ENCODE results near the gene SPAG7. TPM values are rescaled to one million over a fixed set of nuclear protein-coding genes. Genes with fewer than 3 reads are reported as not detected.

The SPAG7 gene
- polyA plus RNA-seq, 1 of the 3 experiments (the other 2 are of a cell fraction): 133 TPM

DNA sequence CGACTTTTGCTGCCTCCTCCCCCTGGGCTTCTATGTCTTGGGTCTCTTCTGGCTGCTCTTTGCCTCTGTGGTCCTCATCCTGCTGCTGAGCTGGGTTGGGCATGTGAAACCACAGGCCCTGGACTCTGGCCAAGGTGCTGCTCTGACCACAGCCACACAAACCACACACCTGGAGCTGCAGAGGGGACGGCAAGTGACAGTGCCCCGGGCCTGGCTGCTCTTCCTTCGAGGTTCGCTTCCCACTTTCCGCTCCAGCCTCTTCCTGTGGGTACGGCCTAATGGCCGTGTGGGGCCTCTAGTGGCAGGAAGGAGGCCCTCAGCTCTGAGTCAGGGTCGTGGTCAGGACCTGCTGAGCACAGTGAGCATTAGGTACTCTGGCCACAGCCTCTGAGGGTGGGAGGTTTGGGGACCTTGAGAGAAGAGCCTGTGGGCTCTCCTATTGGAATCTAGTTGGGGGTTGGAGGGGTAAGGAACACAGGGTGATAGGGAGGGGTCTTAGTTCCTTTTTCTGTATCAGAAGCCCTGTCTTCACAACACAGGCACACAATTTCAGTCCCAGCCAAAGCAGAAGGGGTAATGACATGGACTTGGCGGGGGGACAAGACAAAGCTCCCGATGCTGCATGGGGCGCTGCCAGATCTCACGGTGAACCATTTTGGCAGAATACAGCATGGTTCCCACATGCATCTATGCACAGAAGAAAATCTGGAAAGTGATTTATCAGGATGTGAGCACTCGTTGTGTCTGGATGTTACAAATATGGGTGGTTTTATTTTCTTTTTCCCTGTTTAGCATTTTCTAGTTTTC is 33.2 kb downstream of the SPAG7 start:
- H3K79me2 ChIP-seq (ENCODE audit: insufficient read depth): peaks cover 15% of the 10 kb centered on the region; the same call in 1 of the 2 replicates
- TF ChIP-seq, protein P1, sequence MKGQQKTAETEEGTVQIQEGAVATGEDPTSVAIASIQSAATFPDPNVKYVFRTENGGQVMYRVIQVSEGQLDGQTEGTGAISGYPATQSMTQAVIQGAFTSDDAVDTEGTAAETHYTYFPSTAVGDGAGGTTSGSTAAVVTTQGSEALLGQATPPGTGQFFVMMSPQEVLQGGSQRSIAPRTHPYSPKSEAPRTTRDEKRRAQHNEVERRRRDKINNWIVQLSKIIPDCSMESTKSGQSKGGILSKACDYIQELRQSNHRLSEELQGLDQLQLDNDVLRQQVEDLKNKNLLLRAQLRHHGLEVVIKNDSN (IDR thresholded peaks at IDR 0.05; ENCODE audit: borderline replicate concordance, low read depth): no peak
- TF ChIP-seq SIN3A (IDR thresholded peaks at IDR 0.05; ENCODE audit: borderline replicate concordance, low read depth, low read length): no peak
- TF ChIP-seq RFX5 (IDR thresholded peaks at IDR 0.05; ENCODE audit: low read length): no peak
- no peak for TF ChIP-seq CHD2 (IDR thresholded peaks at IDR 0.05; ENCODE audit: low read length, partially characterized antibody)
- no peak for TF ChIP-seq ELF1 (IDR thresholded peaks at IDR 0.05)
- TF ChIP-seq RXRA (IDR thresholded peaks at IDR 0.05; ENCODE audit: borderline replicate concordance, low read depth): no peak
- TF ChIP-seq, protein P2, sequence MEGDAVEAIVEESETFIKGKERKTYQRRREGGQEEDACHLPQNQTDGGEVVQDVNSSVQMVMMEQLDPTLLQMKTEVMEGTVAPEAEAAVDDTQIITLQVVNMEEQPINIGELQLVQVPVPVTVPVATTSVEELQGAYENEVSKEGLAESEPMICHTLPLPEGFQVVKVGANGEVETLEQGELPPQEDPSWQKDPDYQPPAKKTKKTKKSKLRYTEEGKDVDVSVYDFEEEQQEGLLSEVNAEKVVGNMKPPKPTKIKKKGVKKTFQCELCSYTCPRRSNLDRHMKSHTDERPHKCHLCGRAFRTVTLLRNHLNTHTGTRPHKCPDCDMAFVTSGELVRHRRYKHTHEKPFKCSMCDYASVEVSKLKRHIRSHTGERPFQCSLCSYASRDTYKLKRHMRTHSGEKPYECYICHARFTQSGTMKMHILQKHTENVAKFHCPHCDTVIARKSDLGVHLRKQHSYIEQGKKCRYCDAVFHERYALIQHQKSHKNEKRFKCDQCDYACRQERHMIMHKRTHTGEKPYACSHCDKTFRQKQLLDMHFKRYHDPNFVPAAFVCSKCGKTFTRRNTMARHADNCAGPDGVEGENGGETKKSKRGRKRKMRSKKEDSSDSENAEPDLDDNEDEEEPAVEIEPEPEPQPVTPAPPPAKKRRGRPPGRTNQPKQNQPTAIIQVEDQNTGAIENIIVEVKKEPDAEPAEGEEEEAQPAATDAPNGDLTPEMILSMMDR (IDR thresholded peaks at IDR 0.05): peak; percentile 44
- no peak for TF ChIP-seq MXI1 (IDR thresholded peaks at IDR 0.05; ENCODE audit: low read depth, low read length)
- TF ChIP-seq, protein P3, sequence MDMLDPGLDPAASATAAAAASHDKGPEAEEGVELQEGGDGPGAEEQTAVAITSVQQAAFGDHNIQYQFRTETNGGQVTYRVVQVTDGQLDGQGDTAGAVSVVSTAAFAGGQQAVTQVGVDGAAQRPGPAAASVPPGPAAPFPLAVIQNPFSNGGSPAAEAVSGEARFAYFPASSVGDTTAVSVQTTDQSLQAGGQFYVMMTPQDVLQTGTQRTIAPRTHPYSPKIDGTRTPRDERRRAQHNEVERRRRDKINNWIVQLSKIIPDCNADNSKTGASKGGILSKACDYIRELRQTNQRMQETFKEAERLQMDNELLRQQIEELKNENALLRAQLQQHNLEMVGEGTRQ (IDR thresholded peaks at IDR 0.05; ENCODE audit: borderline replicate concordance, low read depth, low read length): no peak
- peak; percentile 25; the same call in 1 of the 2 replicates for TF ChIP-seq RAD21 (IDR thresholded peaks at IDR 0.05; ENCODE audit: low read length)
- TF ChIP-seq TEAD4 (IDR thresholded peaks at IDR 0.05; ENCODE audit: borderline replicate concordance, insufficient read depth): no peak
- no peak for TF ChIP-seq EP300 (IDR thresholded peaks at IDR 0.05; ENCODE audit: borderline replicate concordance in 1 of 2, low read depth in 1 of 2, low read length in 1 of 2)
- TF ChIP-seq NFIC (IDR thresholded peaks at IDR 0.05; ENCODE audit: borderline replicate concordance): 0 out of 2 replicates have a peak, but pooled peaks have one; percentile 19
- TF ChIP-seq EZH2phosphoT487 (IDR thresholded peaks at IDR 0.05; ENCODE audit: borderline replicate concordance, low read depth): no peak
- TF ChIP-seq SMC3 (IDR thresholded peaks at IDR 0.05; ENCODE audit: low read depth, low read length): peak; percentile 11; the same call in 1 of the 2 replicates
- TF ChIP-seq GATA2 (CRISPR knock-in tag; IDR thresholded peaks at IDR 0.05): no peak
- no peak for TF ChIP-seq FOXJ3 (CRISPR knock-in tag; IDR thresholded peaks at IDR 0.05)
- peak overlapping the region; percentile 59; the same call in 1 of the 2 replicates for H3K4me2 ChIP-seq
- H3K4me3 ChIP-seq (ENCODE audit: low read depth in 2 of 2, low read length in 1 of 2): no peak overlapping the region
- H3K9ac ChIP-seq: 0 out of 2 replicates have a peak overlapping the region, but pooled peaks have one; percentile 40
- ChIA-PET CTCF (interaction anchor here (0.6 to 2.0 kb wide), 8 partner anchors 11 to 59 kb away, joined by 3 to 10 read pairs (median 4); partner anchors contain the start of gene CHRNE), POLR2A (interaction anchor here (1.3 kb wide), 1 partner anchor 26 kb away, joined by 5 read pairs; no protein-coding TSS in a partner anchor)
- no peaks in the 10 kb centered on the region for H3F3A ChIP-seq (replicated peaks; ENCODE audit: insufficient read depth)
- H3K9me2 ChIP-seq: no peaks in the 10 kb centered on the region
- H3K27ac ChIP-seq (ENCODE audit: low read depth in 2 of 2, low read length in 1 of 2): no peak overlapping the region
- peaks cover 7 to 22% of the 10 kb centered on the region in 2 experiments; a peak in 2 of 4 replicates for H3K4me1 ChIP-seq (ENCODE audit: control insufficient read depth in 1 of 2, insufficient read depth in 2 of 2, low read depth in 1 of 2, low read length in 1 of 2)
- H3K36me3 ChIP-seq (replicated peaks in 1 of 2; ENCODE audit: control insufficient read depth in 1 of 2, insufficient read depth in 2 of 2, low read length in 1 of 2): peaks cover 15 to 16% of the 10 kb centered on the region in 2 experiments
- H3K27me3 ChIP-seq (ENCODE audit: insufficient read depth): no peaks in the 10 kb centered on the region
- 45% methylated on average over 14 of the region's 14 CpGs for WGBS (ENCODE audit: low lambda C conversion rate)
- DNase-seq: peak; percentile 72
- no peak overlapping the region for H2AFZ ChIP-seq (ENCODE audit: low read depth)
- H4K20me1 ChIP-seq (ENCODE audit: insufficient read depth): no peaks in the 10 kb centered on the region
- H3K9me3 ChIP-seq: no peaks in the 10 kb centered on the region

Data from SK-N-SH (cell line).